HG02938 (cell line): ENCODE measurements around the gene AHCY.
"Not testable (repeated sequence)": the region's sequence is repeated elsewhere in the genome, so short reads cannot be mapped to it uniquely, and the experiment has no call there.

Experiments
- ATAC-seq: cut with Tn5 transposase; IDR thresholded peaks from one replicate; pipeline ENCODE4 v1.9.1; 2021; ENCODE audit warnings: mild to moderate bottlenecking, moderate library complexity; ENCODE audit not compliant: unreplicated experiment

The AHCY gene

GRCh38 chr20:34302723-34303533 is at the start of gene AHCY:
AHCY (minus strand) TSS chr20:34303355; CDS start chr20:34303270, 85 bp downstream.
- peak; percentile 89 for ATAC-seq

DNA sequence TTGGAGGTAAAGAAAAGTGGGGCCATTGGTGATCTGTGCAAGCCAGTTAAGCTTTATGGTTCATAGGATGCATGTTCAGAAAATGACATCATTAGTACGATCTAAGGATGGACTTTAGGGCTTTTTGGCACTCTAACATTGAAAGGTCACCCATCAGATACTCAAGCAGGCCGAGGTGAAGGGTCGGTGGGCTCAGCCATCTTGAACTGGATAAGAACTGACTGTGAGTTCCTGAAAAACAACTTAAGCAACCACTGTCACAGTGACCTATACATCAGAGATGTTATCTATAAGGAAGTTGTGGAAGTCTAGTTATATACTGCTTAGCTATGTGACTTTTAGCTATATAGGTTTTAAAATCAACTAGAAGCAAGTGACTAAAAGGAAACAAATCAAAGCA is 46.9 kb upstream of the AHCY start:
- no peak for ATAC-seq

GRCh38 chr20:34347571-34347970 is 44.4 kb upstream of the AHCY start:
- no peak for ATAC-seq

DNA sequence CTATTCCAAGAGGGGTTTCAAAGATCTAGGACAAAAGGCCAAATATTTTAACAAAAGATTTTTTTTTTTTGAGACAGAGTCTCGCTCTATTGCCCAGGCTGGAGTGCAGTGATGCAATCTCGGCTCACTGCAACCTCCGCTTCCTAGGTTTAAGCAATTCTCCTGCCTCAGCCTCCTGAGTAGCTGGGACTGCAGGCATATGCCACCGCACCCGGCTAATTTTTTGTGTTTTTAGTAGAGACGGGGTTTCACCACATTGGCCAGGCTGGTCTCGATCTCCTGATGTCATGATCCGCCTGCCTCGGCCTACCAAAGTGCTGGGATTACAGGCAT is 43.3 kb upstream of the AHCY start:
- not testable (repeated sequence) for ATAC-seq

- ATAC-seq: not testable (repeated sequence)
Observed at GRCh38 chr20:34345839-34346532, 42.8 kb upstream of the AHCY start.

GRCh38 chr20:34345402-34345736 is 42.2 kb upstream of the AHCY start:
- ATAC-seq: no peak

GRCh38 chr20:34344238-34344637 is 41.1 kb upstream of the AHCY start:
- ATAC-seq: no peak

- no peak for ATAC-seq
Observed at GRCh38 chr20:34343458-34344211, 40.5 kb upstream of the AHCY start.

DNA sequence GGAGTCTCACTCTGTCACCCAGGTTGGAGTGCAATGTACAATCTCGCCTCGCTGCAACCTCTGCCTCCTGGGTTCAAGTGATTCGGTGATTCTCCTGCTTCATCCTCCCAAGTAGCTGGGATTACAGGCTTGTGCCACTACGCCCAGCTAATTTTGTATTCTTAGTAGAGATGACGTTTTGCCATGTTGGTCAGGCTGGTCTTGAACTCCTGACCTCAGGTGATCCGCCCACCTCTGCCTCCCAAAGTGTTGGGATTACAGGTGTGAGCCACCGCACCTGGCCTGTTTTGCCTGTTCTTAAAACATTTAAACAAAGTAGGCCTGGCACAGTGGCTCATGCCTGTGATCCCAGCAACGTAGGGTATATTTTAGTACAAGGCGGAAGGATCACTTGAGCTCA is 38.0 kb upstream of the AHCY start:
- ATAC-seq: not testable (repeated sequence)

- not testable (repeated sequence) for ATAC-seq
Observed at GRCh38 chr20:34340726-34341125, 37.6 kb upstream of the AHCY start.

- ATAC-seq: no peak
Observed at GRCh38 chr20:34337982-34338726, 35.0 kb upstream of the AHCY start.

- ATAC-seq: no peak
Observed at GRCh38 chr20:34337544-34337943, 34.4 kb upstream of the AHCY start.

DNA sequence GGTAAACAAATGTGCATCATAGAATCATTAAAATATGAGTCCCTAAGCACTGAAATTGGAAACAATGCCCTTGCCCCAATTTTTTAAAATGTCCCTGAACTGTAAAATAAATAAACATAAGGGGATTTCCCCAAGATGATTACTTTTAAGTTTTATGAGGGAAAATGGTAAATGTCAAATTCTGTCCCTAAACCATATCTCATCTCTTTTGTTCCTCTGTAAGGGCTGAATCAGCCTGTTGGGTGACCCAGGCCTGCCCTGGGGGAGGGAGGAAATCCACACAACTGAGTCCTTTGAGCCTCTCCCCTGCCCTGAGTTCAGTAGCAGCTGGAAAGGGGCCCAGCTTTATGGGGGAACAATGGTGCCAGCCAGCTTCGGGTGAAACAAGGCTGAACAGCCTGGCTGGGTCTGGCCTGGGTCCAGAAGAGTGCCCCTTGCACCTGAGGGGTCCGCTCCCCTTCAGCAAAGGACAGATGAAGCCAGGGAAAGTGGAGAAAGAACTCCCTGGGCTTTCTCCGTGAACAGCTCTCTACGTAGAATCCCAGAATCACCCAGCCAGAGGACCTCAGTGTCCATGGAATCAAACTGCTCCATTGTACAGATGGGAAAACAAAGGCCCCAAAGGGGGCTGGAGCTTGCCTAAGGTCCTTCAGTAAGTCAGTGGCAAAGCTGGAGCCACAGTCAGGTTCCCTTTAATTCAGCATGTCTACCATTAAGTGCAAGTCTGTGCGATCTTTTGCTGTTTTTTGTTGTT is 31.7 kb upstream of the AHCY start:
- no peak for ATAC-seq

DNA sequence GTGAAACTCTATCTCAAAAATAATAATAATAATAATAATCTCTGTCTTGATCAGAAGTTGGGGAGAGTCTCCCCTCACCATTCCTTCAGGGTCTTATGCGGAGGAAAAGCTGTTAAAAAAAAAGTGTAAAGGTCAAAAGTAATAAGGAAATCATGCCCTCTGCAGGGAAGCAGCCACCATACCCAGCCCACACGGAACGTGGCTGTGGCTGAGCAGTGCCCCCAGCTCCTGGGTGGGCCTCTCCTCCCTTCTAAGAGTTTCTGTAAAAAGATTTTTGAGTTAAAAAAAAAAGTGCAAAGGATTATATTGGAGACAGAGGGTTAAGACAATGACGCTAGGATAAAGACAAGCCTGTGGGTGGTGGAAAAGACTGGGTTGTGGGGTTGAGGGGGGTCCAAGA is 30.6 kb upstream of the AHCY start:
- no peak for ATAC-seq

DNA sequence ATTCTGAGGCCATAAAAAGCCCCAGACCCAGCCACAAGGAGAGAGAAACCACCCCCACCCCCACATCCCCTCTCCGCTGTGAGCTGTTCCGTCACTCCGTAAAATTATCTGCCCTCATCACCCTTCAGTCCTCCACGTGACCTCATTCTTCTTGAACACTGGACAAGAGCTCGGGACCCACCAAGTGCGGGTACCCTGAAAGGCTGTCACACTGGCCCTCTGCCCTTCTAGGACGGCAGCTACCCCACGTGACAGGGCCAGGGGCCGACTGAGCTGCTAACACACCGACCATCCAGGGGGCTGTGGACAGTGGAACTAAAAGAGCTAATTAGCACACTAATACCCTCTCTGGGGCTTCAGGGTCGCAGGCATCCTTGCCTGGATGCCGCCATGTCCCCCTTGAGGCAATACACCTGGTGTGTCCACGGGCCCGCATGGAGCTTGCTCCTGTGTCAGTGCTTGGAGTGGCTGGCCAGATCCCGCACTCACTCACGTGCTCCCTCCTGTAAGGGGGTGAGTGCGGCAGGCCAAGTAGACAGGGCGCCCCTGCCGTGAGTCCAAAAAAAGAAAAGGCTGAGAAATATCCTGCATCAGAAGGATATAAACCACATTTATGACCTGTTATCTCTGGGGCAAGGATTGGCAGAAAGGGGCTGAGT is 29.2 kb upstream of the AHCY start:
- ATAC-seq: no peak

- ATAC-seq: no peak
Observed at GRCh38 chr20:34331838-34332237, 28.7 kb upstream of the AHCY start.

GRCh38 chr20:34330861-34331544 is 27.8 kb upstream of the AHCY start:
- ATAC-seq: not testable (repeated sequence)

- no peak for ATAC-seq
Observed at GRCh38 chr20:34328928-34329677, 25.9 kb upstream of the AHCY start.

DNA sequence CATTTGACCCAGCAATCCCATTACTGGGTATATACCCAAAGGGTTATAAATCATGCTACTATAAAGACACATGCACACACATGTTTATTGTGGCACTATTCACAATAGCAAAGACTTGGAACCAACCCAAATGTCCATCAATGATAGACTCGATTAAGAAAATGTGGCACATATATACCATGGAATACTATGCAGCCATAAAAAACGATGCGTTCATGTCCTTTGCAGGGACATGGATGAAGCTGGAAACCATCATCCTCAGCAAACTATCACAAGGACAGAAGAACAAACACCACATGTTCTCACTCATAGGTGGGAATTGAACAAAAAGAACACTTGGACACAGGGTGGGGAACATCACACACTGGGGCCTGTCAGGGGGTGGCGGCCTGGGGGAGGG is 25.1 kb upstream of the AHCY start:
- ATAC-seq: not testable (repeated sequence)
